Keratinocyte (primary cell): ENCODE data around the gene DCST1.

Experiments used
- CTCF ChIP-seq, 3 experiments: IDR thresholded peaks in 1 of 3; conservative IDR thresholded peaks in 1 of 3; optimal IDR thresholded peaks in 1 of 3; 2 replicates in 2 of 3; 3 replicates in 1 of 3; pipeline versions ENCODE3 to v1.5.1; 2011; ENCODE audit warnings: low read length in 3 of 3, mild to moderate bottlenecking in 3 of 3, moderate library complexity in 2 of 3, control low read depth in 1 of 3, inconsistent platforms in 1 of 3; ENCODE audit not compliant: insufficient read depth in 2 of 3; ENCODE audit errors: extremely low read depth in 1 of 3
- EZH2 ChIP-seq: IDR thresholded peaks from one replicate; pipeline ENCODE4 v1.6.1; 2012; ENCODE audit warnings: inconsistent platforms, mild to moderate bottlenecking, low read length, moderate library complexity

- TF ChIP-seq CTCF (optimal IDR thresholded peaks at IDR 0.05 in 1 of 3, IDR thresholded peaks at IDR 0.05 in 1 of 3, conservative IDR thresholded peaks at IDR 0.05 in 1 of 3; ENCODE audit: extremely low read depth in 1 of 3, insufficient read depth in 2 of 3, low read length in 3 of 3) (no peak), EZH2 (no peak)
These were observed 23.5 kb downstream of the DCST1 start for GRCh38 chr1:155057104-155057503.
